HG02763 (cell line): ENCODE data around the gene COPS4.
"Not testable (repeated sequence)": the region's sequence is repeated elsewhere in the genome, so short reads cannot be mapped to it uniquely, and the experiment has no call there.

ENCODE experiments used
- ATAC-seq: cut with Tn5 transposase; IDR thresholded peaks from one replicate; pipeline ENCODE4 v1.9.1; 2021; ENCODE audit warnings: mild to moderate bottlenecking, moderate library complexity; ENCODE audit not compliant: unreplicated experiment

The COPS4 gene

GRCh38 chr4:83034630-83035494 is at the start of gene COPS4:
Gene COPS4 (plus strand): TSS chr4:83035183. CDS start chr4:83035225, 42 bp downstream.
- ATAC-seq, result peak; percentile 99

GRCh38 chr4:82987519-82987918 is 47.5 kb upstream of the COPS4 start:
- not testable (repeated sequence) for ATAC-seq

DNA sequence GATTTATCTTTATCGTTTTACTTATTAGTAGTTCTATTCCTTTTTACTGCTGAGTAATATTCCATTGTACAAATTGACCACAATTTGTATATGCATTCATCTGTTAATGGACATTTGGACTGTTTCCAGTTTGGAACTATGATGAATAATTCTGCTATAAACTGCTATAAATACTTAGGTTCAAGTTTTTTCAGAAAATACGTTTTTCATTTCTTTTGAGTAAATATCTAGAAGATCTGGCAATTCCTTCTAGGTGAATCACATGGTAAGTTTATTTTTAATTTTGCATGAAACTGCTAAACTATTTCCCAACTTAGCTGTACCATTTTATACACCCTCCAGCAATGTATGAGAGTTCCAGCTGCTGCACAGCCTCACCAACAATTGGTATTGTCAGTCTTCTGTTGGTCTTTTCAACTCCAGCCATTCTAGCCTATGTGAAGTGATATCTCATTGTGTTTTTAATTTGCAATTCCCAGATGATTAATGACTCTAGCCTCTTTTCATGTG is 46.6 kb upstream of the COPS4 start:
- no peak for ATAC-seq

GRCh38 chr4:82989575-82990429 is 45.2 kb upstream of the COPS4 start:
- ATAC-seq, result peak; percentile 80

DNA sequence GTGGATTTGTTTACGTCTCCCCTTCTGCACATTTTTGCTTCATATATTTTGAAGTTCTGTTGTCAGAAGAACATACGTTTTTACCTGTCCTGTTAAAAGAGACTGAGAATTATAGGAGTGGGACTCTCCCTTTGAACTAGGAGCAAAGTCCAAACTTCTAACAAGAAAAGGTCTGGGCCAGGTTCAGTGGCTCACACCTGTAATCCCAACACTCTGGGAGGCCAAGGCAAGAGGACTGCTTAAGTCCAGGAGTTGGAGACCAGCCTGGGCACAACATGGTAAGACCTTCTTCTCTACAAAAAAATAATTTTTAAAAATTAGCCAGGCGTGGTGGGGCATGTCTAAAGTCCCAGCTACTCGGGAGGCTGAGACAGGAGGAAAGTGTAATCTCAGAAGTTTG is 40.1 kb upstream of the COPS4 start:
- ATAC-seq, result no peak

- no peak for ATAC-seq
These were observed 36.1 kb upstream of the COPS4 start for GRCh38 chr4:82998898-82999297.

DNA sequence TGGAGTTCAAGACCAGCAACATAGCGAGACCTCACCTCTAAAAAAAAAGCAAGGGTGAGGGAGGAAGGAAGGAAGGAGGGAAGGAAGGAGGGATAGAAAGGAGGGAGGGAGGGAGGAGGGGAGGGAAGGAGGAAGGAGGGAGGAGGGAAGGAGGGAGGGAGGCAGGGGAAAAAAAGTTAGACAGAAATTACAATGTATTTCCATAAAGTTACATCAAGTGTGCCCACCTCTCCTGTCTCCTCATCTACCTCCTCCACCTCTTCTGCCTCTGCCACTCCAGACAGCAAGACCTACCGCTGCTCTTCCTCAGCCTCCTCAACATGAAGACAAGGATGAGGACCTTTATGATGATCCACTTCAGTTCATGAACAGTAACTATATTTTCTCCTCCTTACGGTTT is 32.7 kb upstream of the COPS4 start:
- no peak for ATAC-seq

DNA sequence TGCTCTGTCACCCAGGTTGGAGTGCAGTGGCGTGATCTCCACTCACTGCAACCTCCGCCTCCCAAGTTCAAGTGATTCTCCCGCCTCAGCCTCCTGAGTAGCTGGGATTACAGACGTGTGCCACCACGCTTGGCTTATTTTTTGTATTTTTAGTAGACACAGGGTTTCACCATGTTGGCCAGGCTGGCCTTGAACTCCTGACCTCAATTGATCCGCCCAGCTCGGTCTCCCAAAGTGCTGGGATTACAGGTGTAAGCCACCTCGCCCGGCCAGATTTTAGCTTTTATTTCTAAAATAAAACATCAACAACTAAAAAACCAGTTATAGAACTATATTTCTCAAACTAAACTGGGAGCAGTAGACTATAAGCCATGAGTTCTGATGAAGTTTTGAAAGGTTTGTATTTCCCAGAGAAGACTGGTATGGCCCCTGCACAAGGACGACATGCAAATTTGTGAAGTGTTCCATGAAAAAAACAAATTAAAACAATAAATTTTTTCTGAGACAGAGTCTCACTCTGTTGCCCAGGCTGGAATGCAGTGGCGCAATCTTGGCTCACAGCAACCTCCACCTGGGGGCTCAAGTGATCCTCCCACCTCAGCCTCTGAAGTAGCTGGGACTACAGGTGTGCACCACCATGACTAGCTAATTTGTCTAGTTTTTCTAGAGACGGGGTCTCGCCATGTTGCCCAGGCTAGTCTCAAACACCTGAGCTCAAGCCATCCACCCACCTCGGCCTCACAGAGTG is 31.8 kb upstream of the COPS4 start:
- ATAC-seq, result not testable (repeated sequence)

DNA sequence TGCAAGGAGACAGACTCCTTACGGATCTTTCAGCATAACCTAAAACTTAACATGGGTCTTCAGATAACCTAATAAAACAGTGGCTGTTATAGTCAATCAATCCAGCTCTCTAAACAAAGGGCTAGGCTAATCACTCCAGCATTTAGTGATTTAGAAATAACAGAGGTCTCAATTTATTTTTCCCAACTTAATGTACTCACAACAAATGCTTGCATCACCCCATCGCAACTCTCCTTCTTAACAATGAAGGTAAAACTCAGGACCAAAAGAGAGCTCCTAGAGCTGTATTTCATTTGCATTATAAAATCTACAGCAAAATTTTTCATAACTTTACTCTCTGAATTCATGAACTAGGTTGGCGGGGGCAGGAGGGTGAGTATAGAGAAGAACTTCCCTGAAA is 25.5 kb upstream of the COPS4 start:
- no peak for ATAC-seq

- ATAC-seq, result no peak
These were observed 24.9 kb upstream of the COPS4 start for GRCh38 chr4:83010111-83010521.

DNA sequence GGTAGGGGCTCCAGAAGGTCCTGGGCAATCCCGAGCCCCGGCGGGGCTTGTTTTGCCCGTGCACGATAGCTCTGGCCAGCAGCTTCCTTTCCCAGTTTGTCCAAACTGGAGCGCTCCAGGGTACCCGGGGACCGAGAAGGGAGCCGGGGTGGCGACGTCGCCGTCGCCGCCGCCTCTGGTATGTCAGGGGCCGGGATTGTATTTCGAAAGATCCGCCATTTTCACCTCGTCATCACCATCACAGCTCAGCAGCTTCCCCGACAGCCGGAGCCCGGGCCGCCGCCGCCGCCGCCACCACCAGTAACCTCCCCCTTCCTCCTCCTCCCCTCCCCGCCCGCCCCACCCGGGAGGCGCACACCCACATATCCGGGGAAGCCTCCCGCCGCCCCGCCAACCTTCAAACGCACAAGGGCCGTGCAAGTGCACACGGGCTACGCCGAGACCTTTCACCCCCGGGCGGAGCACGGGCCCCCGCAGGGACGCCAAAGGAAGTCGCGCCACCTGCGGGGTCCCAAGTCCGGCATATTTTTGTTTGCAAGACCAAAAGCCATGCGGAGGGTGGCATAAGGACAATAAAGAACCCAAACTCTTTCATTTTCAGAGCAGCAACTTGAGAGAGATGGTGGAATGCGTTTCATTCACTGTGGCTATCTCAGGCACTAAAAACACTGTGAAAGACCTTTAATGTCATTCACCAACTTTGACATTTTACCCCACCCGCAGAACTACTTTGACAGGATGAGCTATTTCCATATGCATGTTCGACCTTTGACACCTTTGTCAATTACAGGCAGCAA is 24.3 kb upstream of the COPS4 start, which contains the start of gene LIN54:
Gene LIN54, minus strand, starts transcription at position 302 of the 797 bp plus-strand sequence. CDS start 25,979 bp downstream, outside the sequence.
- ATAC-seq, result peak; percentile 33

DNA sequence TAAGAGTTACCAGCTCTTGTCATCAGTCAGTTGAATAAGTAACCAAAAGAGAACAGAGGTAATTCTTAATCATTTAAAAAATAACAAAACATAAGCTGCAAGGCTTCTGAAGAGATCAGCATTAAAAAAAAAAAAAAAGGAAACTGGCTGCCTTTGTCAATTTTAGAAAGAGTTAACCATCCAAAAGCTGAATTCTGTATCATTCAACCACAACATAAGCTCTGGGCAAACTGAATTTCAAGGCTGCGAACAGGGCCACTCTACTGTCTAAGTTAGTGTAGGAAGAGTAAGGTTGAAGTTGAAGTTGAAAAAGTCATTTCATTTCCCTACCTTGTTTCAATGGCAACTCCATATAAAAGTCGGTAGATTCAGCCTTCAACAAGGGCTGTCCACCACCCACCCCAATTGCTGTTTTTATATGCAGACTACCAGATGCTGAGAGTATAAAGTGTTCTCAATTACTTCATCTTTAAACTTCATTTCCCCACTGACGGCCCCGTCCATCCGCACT is 23.2 kb upstream of the COPS4 start:
- ATAC-seq, result no peak

- ATAC-seq, result no peak
These were observed 22.7 kb upstream of the COPS4 start for GRCh38 chr4:83012200-83012686.

- ATAC-seq, result peak; percentile 81
These were observed 22.1 kb upstream of the COPS4 start for GRCh38 chr4:83012687-83013419.

- ATAC-seq, result no peak
These were observed 21.5 kb upstream of the COPS4 start for GRCh38 chr4:83013420-83013867.

- ATAC-seq, result no peak
These were observed 21.1 kb upstream of the COPS4 start for GRCh38 chr4:83013902-83014301.

GRCh38 chr4:83019794-83020494 is 15.0 kb upstream of the COPS4 start:
- no peak for ATAC-seq
